GM12878 (cell line): ENCODE measurements around the gene CMBL.

Experiments
- BACH1 ChIP-seq: fragments of 450-650 bp; IDR thresholded peaks from 2 replicates; pipeline ENCODE4 v1.6.1; 2017; ENCODE audit warnings: mild to moderate bottlenecking, borderline replicate concordance
- BCL3 ChIP-seq: IDR thresholded peaks from 2 replicates; pipeline ENCODE4 v1.6.1; 2011; ENCODE audit warnings: borderline replicate concordance, low read depth, mild to moderate bottlenecking, moderate library complexity, low read length; ENCODE audit not compliant: insufficient read depth, poor library complexity, severe bottlenecking
- CEBPB ChIP-seq, 2 experiments: fragments of 150-350 bp in 1 of 2; IDR thresholded peaks; 2 replicates each; pipeline ENCODE4 v1.6.1; 2012 to 2014; ENCODE audit warnings: low read depth in 2 of 2, low read length in 2 of 2, borderline replicate concordance in 1 of 2, inconsistent platforms in 1 of 2
- CTCF ChIP-seq, 3 experiments: IDR thresholded peaks in 2 of 3; conservative IDR thresholded peaks in 1 of 3; 2 replicates each; pipeline ENCODE4 v1.5.1; 2011; ENCODE audit warnings: low read depth in 3 of 3, low read length in 3 of 3, mild to moderate bottlenecking in 3 of 3, control low read depth in 2 of 3, moderate library complexity in 2 of 3, inconsistent platforms in 1 of 3, mixed read lengths in 1 of 3; ENCODE audit not compliant: control insufficient read depth in 2 of 3, insufficient read depth in 1 of 3; ENCODE audit errors: extremely low read depth in 1 of 3
- EGR1 ChIP-seq, 2 experiments: IDR thresholded peaks; 1 replicate in 1 of 2; 2 replicates in 1 of 2; pipeline ENCODE4 v1.6.1; 2011 to 2012; ENCODE audit warnings: low read depth in 2 of 2, low read length in 2 of 2, borderline replicate concordance in 1 of 2, mild to moderate bottlenecking in 1 of 2, moderate library complexity in 1 of 2
- EZH2 ChIP-seq: IDR thresholded peaks from 2 replicates; pipeline ENCODE4 v1.6.1; 2012; ENCODE audit warnings: low read depth, mild to moderate bottlenecking, control low read depth, inconsistent platforms, low read length, borderline replicate concordance; ENCODE audit not compliant: control insufficient read depth
- JUND ChIP-seq: IDR thresholded peaks from 2 replicates; pipeline ENCODE4 v1.6.1; 2012; ENCODE audit warnings: low read depth, mild to moderate bottlenecking, low read length, improper control_type of control experiment, moderate library complexity
- NFIC ChIP-seq: IDR thresholded peaks from 2 replicates; pipeline ENCODE4 v1.6.1; 2012; ENCODE audit warnings: low read depth, mild to moderate bottlenecking, inconsistent platforms, low read length, moderate library complexity
- SMC3 ChIP-seq: IDR thresholded peaks from 2 replicates; pipeline ENCODE4 v1.6.1; 2011; ENCODE audit warnings: low read length, improper control_type of control experiment, borderline replicate concordance
- SREBF1 ChIP-seq: IDR thresholded peaks from 2 replicates; pipeline ENCODE4 v1.6.1; 2012; ENCODE audit warnings: mild to moderate bottlenecking, low read length
- STAT3 ChIP-seq: IDR thresholded peaks from 2 replicates; pipeline ENCODE4 v1.6.1; 2011; ENCODE audit warnings: low read depth, low read length, improper control_type of control experiment
- ZZZ3 ChIP-seq: IDR thresholded peaks from 2 replicates; pipeline ENCODE4 v1.6.1; 2011; ENCODE audit warnings: low read depth; ENCODE audit not compliant: control insufficient read depth, insufficient read length
- TF ChIP-seq, protein P1 (sequence below): IDR thresholded peaks from 2 replicates; pipeline ENCODE4 v1.6.1; 2012; ENCODE audit warnings: mild to moderate bottlenecking, low read depth, low read length

- no peak for TF ChIP-seq CEBPB (IDR thresholded peaks at IDR 0.05; ENCODE audit: borderline replicate concordance in 1 of 2, low read depth in 2 of 2, low read length in 2 of 2)
- no peak for TF ChIP-seq CTCF (IDR thresholded peaks at IDR 0.05 in 2 of 3, conservative IDR thresholded peaks at IDR 0.05 in 1 of 3; ENCODE audit: control insufficient read depth in 2 of 3, extremely low read depth in 1 of 3, insufficient read depth in 1 of 3, low read depth in 3 of 3, low read length in 3 of 3)
- TF ChIP-seq, protein P1, sequence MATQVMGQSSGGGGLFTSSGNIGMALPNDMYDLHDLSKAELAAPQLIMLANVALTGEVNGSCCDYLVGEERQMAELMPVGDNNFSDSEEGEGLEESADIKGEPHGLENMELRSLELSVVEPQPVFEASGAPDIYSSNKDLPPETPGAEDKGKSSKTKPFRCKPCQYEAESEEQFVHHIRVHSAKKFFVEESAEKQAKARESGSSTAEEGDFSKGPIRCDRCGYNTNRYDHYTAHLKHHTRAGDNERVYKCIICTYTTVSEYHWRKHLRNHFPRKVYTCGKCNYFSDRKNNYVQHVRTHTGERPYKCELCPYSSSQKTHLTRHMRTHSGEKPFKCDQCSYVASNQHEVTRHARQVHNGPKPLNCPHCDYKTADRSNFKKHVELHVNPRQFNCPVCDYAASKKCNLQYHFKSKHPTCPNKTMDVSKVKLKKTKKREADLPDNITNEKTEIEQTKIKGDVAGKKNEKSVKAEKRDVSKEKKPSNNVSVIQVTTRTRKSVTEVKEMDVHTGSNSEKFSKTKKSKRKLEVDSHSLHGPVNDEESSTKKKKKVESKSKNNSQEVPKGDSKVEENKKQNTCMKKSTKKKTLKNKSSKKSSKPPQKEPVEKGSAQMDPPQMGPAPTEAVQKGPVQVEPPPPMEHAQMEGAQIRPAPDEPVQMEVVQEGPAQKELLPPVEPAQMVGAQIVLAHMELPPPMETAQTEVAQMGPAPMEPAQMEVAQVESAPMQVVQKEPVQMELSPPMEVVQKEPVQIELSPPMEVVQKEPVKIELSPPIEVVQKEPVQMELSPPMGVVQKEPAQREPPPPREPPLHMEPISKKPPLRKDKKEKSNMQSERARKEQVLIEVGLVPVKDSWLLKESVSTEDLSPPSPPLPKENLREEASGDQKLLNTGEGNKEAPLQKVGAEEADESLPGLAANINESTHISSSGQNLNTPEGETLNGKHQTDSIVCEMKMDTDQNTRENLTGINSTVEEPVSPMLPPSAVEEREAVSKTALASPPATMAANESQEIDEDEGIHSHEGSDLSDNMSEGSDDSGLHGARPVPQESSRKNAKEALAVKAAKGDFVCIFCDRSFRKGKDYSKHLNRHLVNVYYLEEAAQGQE, result no peak
- TF ChIP-seq EZH2, result no peak
- no peak for TF ChIP-seq SREBF1
- no peak for TF ChIP-seq BACH1
- TF ChIP-seq NFIC, result no peak
- no peak for TF ChIP-seq SMC3
- TF ChIP-seq BCL3, result no peak
- TF ChIP-seq STAT3, result no peak
- no peak for TF ChIP-seq JUND
- no peak for TF ChIP-seq ZZZ3
- TF ChIP-seq EGR1 (IDR thresholded peaks at IDR 0.05; ENCODE audit: borderline replicate concordance in 1 of 2, low read depth in 2 of 2, low read length in 2 of 2), result no peak
Observed at GRCh38 chr5:10328323-10328722, 20.6 kb upstream of the CMBL start.
